BLaER1 treated with 17β-estradiol and CSF1 and Interleukin-3, amounts not matched to agents 10 nM and 100 nM (cell line): ENCODE measurements around the gene SORT1.

Experiments used
- H3K27ac ChIP-seq, 11 experiments: shearing (Covaris generic); formaldehyde crosslinking; 2 replicates each; pipeline ENCODE4 v1.8.1; 2022
- H3K27me3 ChIP-seq, 11 experiments: shearing (Covaris generic); formaldehyde crosslinking; 2 replicates each; pipeline ENCODE4 v1.8.1; 2022
- H3K36me3 ChIP-seq, 11 experiments: shearing (Covaris generic); formaldehyde crosslinking; 2 replicates each; pipeline ENCODE4 v1.8.1; 2022
- H3K4me1 ChIP-seq, 10 experiments: shearing (Covaris generic); formaldehyde crosslinking; 2 replicates each; pipeline ENCODE4 v1.8.1; 2022
- H3K4me2 ChIP-seq, 11 experiments: shearing (Covaris generic); formaldehyde crosslinking; 2 replicates each; pipeline ENCODE4 v1.8.1; 2022
- H3K4me3 ChIP-seq, 10 experiments: shearing (Covaris generic); formaldehyde crosslinking; 2 replicates each; pipeline ENCODE4 v1.8.1; 2022
- H3K9ac ChIP-seq, 11 experiments: shearing (Covaris generic); formaldehyde crosslinking; 2 replicates each; pipeline ENCODE4 v1.8.1; 2022
- H3K9me3 ChIP-seq, 11 experiments: shearing (Covaris generic); formaldehyde crosslinking; replicated peaks in 1 of 11; 2 replicates each; pipeline ENCODE4 v1.8.1; 2022
- H4K20me1 ChIP-seq, 11 experiments: shearing (Covaris generic); formaldehyde crosslinking; 2 replicates each; pipeline ENCODE4 v1.8.1; 2022
- Cebpa-rat ChIP-seq, 11 experiments: shearing (Covaris generic); IDR thresholded peaks; 2 replicates each; pipeline ENCODE4 v1.8.1; 2022

SORT1 gene

DNA sequence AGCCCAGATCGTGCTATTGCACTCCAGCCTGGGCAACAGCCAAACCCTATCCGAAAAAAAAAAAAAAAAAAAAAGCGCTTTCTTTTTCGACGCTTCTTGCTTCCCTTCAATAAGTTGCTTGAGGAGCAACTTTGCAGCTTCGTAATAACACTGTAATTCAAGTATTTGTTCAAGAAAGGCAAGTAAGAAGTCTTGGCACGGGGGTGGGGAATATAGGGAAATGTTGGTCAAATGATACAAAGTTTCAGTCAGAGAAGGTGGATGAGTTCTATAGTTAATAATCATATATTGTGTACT is 29.4 kb upstream of the SORT1 start:
- Histone ChIP-seq H3K36me3 (peaks cover 0 to 26% (median 13%) of the 10 kb centered on the region in 11 experiments; a peak in 16 of 22 replicates), H3K27me3 (no peaks in the 10 kb centered on the region), H4K20me1 (peaks cover 8 to 38% (median 23%) of the 10 kb centered on the region in 11 experiments; a peak in 19 of 22 replicates), H3K4me3 (peak overlapping the region; percentile 74 to 95 (median 82)), H3K27ac (peak overlapping the region; percentile 52 to 94 (median 88); a peak in 20 of 22 replicates), H3K9me3 (no peaks in the 10 kb centered on the region), H3K4me2 (peak overlapping the region; percentile 81 to 94 (median 89)), H3K9ac (peak overlapping the region; percentile 72 to 94 (median 89)), H3K4me1 (peaks cover 27 to 37% (median 35%) of the 10 kb centered on the region in 10 experiments)
- TF ChIP-seq Cebpa-rat (IDR thresholded peaks at IDR 0.05) = no peak

DNA sequence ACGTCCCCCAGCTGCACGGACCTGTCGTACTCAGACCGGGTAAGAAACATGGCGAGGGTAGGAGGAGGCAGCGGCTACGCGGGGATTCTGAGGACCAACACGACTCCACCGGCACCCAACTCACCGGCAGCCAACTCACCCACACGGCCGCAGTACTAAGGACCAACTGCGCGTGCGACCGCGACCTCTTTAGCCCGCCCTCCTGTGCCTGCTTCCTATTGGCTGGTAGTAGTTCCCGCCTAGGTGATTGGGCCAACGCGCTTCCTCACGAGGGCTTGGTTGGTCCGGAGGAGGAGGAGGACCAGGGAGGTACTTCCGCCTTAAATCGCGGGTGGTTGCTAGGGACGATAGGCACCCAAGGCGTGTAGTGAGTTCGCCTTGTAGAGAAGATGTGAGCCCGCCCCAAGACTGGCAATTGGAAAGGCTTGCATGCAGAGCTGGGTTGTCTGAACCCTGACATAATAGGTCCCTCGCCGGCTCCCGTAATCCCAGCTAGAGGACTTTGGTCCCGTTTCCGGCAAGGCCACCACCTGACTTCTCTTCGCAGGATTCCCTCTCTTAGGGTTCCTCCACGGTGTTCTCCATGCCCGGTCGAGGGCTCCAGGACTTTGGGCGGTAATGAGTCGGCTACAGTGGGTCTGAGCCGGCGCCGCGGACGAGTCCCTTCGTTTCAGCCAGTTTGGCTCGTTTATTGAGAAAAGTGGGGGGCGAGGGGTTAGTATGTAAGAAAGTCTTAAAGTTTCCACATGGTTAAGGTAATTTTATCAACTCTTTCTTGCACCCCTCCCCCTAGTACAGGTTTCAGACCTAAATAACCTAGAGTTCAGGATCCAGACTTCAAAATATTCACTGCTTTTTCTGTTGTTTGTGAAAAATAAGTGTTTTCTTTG is 28.8 kb upstream of the SORT1 start, which contains the start of gene PSMA5:
Gene PSMA5, minus strand, starts transcription at position 168 of the 890 bp plus-strand sequence. Its CDS starts 118 bp downstream, at position 50.
- H3K4me1 ChIP-seq = peaks cover 27 to 37% (median 35%) of the 10 kb centered on the region in 10 experiments
- H3K4me3 ChIP-seq = peak within 1 kb of the TSS; percentile 74 to 95 (median 82)
- H3K27ac ChIP-seq = peak within 1 kb of the TSS; percentile 67 to 95 (median 89)
- peak within 1 kb of the TSS; percentile 83 to 94 (median 89) for H3K9ac ChIP-seq
- TF ChIP-seq Cebpa-rat (IDR thresholded peaks at IDR 0.05) = no peak
- H3K4me2 ChIP-seq = peak within 1 kb of the TSS; percentile 88 to 97 (median 93)
- H4K20me1 ChIP-seq = peaks cover 14 to 44% (median 29%) of the 10 kb centered on the region in 11 experiments; a peak in 19 of 22 replicates
- no peaks in the 10 kb centered on the region for H3K9me3 ChIP-seq
- no peaks in the 10 kb centered on the region for H3K27me3 ChIP-seq
- H3K36me3 ChIP-seq = peaks cover 5 to 32% (median 19%) of the 10 kb centered on the region in 11 experiments; a peak in 19 of 22 replicates

DNA sequence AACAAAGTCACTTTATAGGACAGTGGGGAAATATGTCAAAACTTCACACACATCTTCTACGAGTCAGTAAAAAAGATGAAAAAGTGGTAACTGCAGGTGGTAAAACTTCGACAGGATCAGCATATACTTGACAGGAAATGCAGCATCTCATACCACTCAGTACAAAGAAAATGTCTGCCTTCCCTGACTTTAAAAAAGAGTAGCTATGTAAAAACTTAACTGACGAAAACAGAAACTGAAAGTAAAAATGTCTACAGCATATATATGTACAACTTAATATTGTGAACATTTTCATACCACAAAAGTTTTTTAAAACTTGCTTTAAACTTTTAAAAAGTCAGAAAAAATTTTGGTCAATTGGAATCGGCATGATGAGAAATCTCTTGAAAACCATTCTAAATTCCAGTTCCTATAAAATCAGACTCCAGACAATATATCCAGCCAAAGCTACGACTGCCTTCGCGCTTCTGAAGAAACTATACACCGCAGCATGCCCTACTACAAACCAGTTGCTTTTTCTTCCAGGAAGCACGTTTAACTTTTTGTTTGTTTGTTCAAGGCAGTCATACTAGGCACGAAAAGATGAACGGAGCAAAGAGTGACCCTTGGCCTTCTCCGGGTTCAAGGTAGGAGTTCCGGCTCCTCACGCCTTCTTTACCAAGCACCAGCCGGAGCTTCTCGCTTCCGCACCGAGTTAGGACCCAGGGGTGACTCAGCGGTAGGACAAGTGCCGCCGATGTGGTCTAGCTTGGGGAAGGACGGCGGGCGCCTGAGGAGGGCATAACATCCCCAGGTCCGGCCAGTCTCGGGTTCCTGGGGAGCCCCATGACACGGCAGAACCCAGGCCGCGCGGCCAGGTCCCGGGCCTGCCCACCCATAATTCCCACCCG is 27.9 kb upstream of the SORT1 start:
- no peaks in the 10 kb centered on the region for H3K27me3 ChIP-seq
- no peaks in the 10 kb centered on the region for H3K9me3 ChIP-seq
- peaks cover 27 to 37% (median 35%) of the 10 kb centered on the region in 10 experiments for H3K4me1 ChIP-seq
- peak overlapping the region; percentile 67 to 95 (median 89) for H3K27ac ChIP-seq
- H3K36me3 ChIP-seq = peaks cover 14 to 41% (median 28%) of the 10 kb centered on the region in 11 experiments
- peak overlapping the region; percentile 83 to 94 (median 89) for H3K9ac ChIP-seq
- H3K4me2 ChIP-seq = peak overlapping the region; percentile 80 to 97 (median 91)
- H3K4me3 ChIP-seq = peak overlapping the region; percentile 74 to 95 (median 82)
- peaks cover 14 to 52% (median 38%) of the 10 kb centered on the region in 11 experiments; a peak in 19 of 22 replicates for H4K20me1 ChIP-seq
- no peak for TF ChIP-seq Cebpa-rat (IDR thresholded peaks at IDR 0.05)

DNA sequence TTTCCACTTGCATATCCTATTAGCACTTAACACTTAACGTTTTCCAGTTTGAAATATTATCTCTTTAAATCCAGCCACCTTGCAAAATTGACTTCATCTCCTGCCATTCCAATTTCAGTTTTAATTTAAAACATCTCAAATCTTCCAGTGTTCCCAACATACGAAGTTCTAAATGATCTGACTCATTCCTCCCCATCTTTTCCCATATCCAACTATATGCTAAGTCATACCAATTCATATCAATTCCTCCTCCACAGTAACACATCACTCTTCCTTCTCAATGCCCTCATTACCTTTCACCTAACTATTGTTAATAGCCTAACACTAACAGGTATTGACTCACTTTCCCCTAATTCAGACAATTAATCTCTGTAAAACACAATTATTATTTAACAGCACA is 25.8 kb upstream of the SORT1 start:
- H3K4me2 ChIP-seq = peak overlapping the region in 9 of 11 experiments; percentile 80 to 97 (median 90); a peak in 17 of 22 replicates
- H3K27me3 ChIP-seq = no peaks in the 10 kb centered on the region
- H4K20me1 ChIP-seq = peaks cover 14 to 74% (median 57%) of the 10 kb centered on the region in 11 experiments; a peak in 19 of 22 replicates
- H3K9ac ChIP-seq = peak overlapping the region in 2 of 11 experiments; percentile 51 to 89; a peak in 2 of 22 replicates
- TF ChIP-seq Cebpa-rat (IDR thresholded peaks at IDR 0.05) = no peak
- no peaks in the 10 kb centered on the region for H3K9me3 ChIP-seq
- H3K4me3 ChIP-seq = no peak overlapping the region
- H3K4me1 ChIP-seq = peaks cover 27 to 37% (median 35%) of the 10 kb centered on the region in 10 experiments
- no peak overlapping the region for H3K27ac ChIP-seq
- H3K36me3 ChIP-seq = peaks cover 35 to 62% (median 49%) of the 10 kb centered on the region in 11 experiments

DNA sequence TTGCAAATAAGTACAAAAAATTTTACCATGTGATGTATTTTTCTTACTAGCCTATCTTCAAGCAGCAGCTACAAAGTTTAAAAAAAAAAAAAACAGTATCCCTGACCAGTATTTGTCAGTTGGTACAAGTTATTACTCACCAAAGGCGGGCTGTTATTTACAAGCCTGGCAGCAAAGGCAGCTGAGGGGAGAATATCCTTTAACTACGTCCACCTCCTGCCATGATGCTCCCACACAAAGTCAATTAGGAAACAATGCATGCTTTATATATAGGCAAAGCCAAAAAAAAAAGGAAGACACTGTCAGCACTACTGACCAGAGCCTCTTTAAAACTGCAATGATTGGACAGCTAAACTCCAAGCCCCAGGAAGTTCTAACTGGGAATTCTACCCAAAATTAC is 14.8 kb upstream of the SORT1 start:
- Histone ChIP-seq H3K27me3 (no peaks in the 10 kb centered on the region), H3K27ac (no peak overlapping the region), H3K4me2 (no peak overlapping the region), H3K9ac (no peak overlapping the region), H3K36me3 (peaks cover 99 to 100% (median 100%) of the 10 kb centered on the region in 11 experiments), H3K9me3 (no peaks in the 10 kb centered on the region), H3K4me1 (no peaks in the 10 kb centered on the region), H4K20me1 (peaks cover 36 to 90% (median 65%) of the 10 kb centered on the region in 11 experiments; a peak in 20 of 22 replicates), H3K4me3 (no peak overlapping the region)
- TF ChIP-seq Cebpa-rat (IDR thresholded peaks at IDR 0.05) = no peak

DNA sequence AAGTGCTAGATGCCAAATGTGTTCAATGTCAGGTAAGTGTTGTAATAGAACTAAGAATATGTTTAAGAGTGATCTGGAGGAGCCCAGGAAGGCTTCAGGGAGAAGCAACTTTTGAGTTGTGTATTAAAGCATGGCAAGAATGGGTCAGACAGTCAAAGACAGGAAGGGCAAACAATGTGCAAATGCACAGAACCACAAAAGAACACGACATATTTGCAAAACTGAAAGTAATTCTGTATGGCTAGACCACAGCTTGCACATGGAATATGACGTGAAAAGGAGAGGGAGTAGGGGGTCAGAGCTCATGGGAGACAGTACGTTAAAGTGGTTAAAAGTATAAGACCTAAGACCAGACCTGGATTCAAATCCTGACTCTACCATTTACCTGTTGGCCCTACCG is 7.1 kb upstream of the SORT1 start:
- TF ChIP-seq Cebpa-rat (IDR thresholded peaks at IDR 0.05) = no peak
- H3K4me3 ChIP-seq = no peak overlapping the region
- peaks cover 0 to 13% (median 4%) of the 10 kb centered on the region in 11 experiments; a peak in 2 of 22 replicates for H3K9me3 ChIP-seq
- no peak overlapping the region for H3K9ac ChIP-seq
- peaks cover 0 to 12% (median 10%) of the 10 kb centered on the region in 10 experiments; a peak in 11 of 20 replicates for H3K4me1 ChIP-seq
- H4K20me1 ChIP-seq = peaks cover 0 to 68% (median 33%) of the 10 kb centered on the region in 11 experiments; a peak in 14 of 22 replicates
- no peak overlapping the region for H3K27ac ChIP-seq
- peak overlapping the region in 5 of 11 experiments; percentile 1 to 15 (median 2); a peak in 3 of 22 replicates for H3K4me2 ChIP-seq
- no peaks in the 10 kb centered on the region for H3K27me3 ChIP-seq
- peaks cover 86 to 100% (median 98%) of the 10 kb centered on the region in 11 experiments for H3K36me3 ChIP-seq

DNA sequence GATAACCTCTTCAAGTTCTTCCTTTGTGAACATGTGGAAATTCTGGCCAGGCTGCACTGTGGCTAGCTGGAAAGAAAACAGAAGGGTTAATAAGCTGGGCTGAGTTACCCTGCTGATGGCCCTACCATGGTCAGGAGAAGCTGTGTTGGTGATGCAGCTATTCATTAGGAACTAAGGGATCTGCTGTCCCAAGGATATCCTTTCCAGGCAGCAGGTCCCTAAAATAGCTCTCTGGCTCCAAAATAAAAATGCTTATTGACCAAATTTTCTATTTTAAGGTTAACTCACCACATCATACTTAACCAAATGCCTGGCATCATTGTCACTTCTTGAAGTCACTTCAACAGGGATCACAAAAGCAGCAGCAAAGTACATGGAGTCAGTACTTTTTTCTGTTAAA is 4.3 kb upstream of the SORT1 start:
- Histone ChIP-seq H3K4me2 (no peak overlapping the region), H4K20me1 (peaks cover 0 to 47% (median 29%) of the 10 kb centered on the region in 11 experiments; a peak in 13 of 22 replicates), H3K9ac (no peak overlapping the region), H3K4me1 (peaks cover 7 to 27% (median 20%) of the 10 kb centered on the region in 10 experiments), H3K9me3 (peaks cover 0 to 13% (median 4%) of the 10 kb centered on the region in 11 experiments; a peak in 2 of 22 replicates), H3K27ac (no peak overlapping the region), H3K4me3 (no peak overlapping the region), H3K36me3 (peaks cover 58 to 73% (median 71%) of the 10 kb centered on the region in 11 experiments), H3K27me3 (peaks cover 0 to 18% (median 17%) of the 10 kb centered on the region in 11 experiments; a peak in 20 of 22 replicates)
- no peak for TF ChIP-seq Cebpa-rat (IDR thresholded peaks at IDR 0.05)

DNA sequence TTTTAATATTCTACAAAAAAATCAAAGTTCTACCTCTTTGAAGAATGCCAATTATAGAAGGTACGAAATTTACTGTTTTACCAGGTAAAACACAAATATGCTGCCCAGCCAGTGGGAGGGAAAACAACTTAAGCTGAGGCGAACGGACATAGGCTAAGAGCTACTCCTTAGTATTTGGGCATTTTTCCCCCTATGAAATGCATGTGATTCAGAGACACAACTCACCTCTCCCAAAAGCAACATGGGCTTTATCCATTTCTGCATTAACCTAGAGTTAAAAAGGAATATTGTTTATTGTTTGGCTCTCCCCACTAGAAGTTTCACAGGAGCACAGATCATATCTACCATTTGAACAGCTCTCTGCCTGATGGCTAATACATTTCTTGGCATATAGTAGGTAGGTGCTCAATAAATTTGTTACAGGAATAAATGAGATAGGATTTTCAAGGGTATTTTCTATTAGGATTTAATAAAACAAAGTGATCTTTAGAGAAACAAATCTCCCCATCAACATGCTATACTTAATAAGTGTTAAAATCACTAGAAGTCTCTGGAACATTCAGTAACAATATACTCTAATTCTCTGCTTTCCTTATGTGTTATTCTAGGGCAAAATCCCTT is 2.4 kb upstream of the SORT1 start:
- no peak for TF ChIP-seq Cebpa-rat (IDR thresholded peaks at IDR 0.05)
- Histone ChIP-seq H3K4me1 (peaks cover 26 to 41% (median 34%) of the 10 kb centered on the region in 10 experiments), H4K20me1 (peaks cover 3 to 31% (median 17%) of the 10 kb centered on the region in 11 experiments; a peak in 12 of 22 replicates), H3K27ac (no peak overlapping the region), H3K9ac (no peak overlapping the region), H3K4me2 (no peak overlapping the region), H3K9me3 (0 out of 22 replicates have a peak, but pooled peaks cover 0 to 3% (median 0%) of the 10 kb centered on the region in 11 experiments), H3K4me3 (no peak overlapping the region), H3K36me3 (peaks cover 40 to 54% (median 52%) of the 10 kb centered on the region in 11 experiments), H3K27me3 (peaks cover 0 to 36% (median 31%) of the 10 kb centered on the region in 11 experiments; a peak in 20 of 22 replicates)
